GM19043 (cell line): Measurements from ENCODE around the gene PHAF1.

Source experiments
- ATAC-seq: cut with Tn5 transposase; IDR thresholded peaks from one replicate; pipeline ENCODE4 v1.9.1; 2021; ENCODE audit warnings: low read depth; ENCODE audit not compliant: unreplicated experiment

PHAF1 gene

GRCh38 chr16:67191995-67192681, 82.4 kb downstream of the PHAF1 start, which contains the start of gene E2F4:
Gene E2F4, plus strand, starts transcription at chr16:67192155. Its CDS starts 73 bp downstream, at chr16:67192228.
- peak; percentile 93 for ATAC-seq

DNA sequence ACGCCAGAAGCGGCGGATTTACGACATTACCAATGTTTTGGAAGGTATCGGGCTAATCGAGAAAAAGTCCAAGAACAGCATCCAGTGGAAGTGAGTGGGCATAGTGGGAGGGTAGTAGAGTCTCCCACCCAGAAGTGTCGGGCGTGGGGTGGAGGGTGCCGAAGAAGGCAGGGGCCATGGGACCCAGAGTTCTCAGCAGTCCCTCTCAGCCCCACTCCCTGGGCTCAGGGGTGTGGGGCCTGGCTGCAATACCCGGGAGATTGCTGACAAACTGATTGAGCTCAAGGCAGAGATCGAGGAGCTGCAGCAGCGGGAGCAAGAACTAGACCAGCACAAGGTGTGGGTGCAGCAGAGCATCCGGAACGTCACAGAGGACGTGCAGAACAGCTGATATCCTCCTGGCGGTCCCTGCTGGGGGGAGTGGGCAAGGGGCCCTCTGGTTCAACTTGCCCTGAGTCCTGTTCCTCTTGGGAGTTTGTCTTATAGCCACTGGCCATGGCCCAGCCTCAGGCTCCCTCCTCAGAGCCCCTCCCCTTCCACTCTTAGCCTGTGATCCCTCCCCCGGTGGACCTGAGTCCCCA, 83.1 kb downstream of the PHAF1 start:
- ATAC-seq: no peak

DNA sequence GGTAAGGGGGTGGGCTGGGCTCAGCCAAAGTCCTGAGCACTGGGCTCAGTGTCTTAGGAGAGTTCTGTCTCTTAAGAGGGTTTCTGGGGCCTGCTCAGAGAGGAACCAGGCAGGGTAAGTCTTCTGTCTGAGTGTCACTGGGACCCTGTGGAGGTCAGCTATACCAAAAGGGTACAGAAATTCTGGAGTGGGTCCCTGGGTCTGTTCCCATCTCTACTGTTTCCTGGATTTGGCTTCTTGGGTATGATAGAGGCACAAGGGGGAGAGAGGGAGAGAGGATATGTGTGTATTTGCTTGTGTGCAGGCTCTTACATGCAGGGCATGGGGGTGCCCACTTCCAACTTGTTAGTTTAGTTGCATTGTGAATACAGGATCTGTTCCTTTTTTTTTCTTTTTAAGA, 83.8 kb downstream of the PHAF1 start:
- ATAC-seq: no peak

DNA sequence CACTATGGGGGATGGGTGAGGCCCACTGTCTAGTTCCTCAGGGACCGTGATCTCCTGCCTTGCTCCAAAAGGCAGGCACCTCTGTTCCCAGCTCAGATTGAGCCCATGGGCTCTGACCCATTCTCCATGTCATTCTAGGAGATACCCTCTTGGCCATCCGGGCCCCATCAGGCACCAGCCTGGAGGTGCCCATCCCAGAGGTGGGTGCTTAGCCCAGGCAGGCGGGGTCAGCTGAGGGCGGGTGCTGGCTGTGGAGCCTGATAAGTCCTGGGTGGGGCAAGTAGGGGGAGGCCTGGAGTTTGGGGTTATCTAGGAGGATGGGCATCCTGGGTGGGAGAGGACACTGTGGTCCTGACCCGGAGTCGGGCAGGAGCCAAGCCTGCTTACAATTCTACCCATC, 84.5 kb downstream of the PHAF1 start:
- no peak for ATAC-seq

DNA sequence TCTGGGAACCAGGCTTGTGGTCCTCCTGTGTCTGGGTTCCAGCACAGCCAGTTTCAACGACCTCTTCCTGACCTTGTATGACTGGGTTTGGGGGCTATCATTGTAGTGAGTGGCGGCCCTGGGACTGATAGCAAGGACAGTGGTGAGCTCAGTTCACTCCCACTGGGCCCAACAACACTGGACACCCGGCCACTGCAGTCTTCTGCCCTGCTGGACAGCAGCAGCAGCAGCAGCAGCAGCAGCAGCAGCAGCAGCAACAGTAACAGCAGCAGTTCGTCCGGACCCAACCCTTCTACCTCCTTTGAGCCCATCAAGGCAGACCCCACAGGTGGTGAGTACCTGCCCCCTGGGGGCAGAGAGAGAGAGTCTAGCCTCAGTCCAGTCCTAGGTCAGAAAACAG, 85.9 kb downstream of the PHAF1 start:
- no peak for ATAC-seq

- ATAC-seq: no peak
Observed at GRCh38 chr16:67196881-67197280, 87.1 kb downstream of the PHAF1 start.

DNA sequence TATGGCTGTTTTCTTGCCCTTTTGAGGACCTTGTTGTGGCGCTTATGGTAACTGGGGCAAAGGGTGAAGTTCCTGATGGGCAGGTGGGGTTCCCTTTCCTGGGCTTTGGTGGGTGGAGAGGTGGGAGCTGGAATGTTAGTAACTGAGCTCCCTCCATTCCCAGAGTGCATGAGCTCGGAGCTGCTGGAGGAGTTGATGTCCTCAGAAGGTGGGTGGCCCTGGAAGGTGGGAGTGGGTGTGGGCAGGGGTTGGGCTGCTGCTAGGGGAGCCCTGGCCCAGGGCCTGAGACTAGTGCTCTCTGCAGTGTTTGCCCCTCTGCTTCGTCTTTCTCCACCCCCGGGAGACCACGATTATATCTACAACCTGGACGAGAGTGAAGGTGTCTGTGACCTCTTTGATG, 88.0 kb downstream of the PHAF1 start:
- ATAC-seq: no peak
